ENCODE measurements around the gene VARS1.
"Not testable (repeated sequence)": the region's sequence is repeated elsewhere in the genome, so short reads cannot be mapped to it uniquely, and the experiment has no call there.

- not testable (repeated sequence) for TF ChIP-seq EZH2phosphoT487 (IDR thresholded peaks at IDR 0.05; ENCODE audit: borderline replicate concordance, low read depth, low read length)
- peak; percentile 62 for TF ChIP-seq CTCF (conservative IDR thresholded peaks at IDR 0.05; ENCODE audit: low read length)
Observed at GRCh38 chr6:31817133-31817928, 21.8 kb upstream of the VARS1 start.

Measured in OCI-LY7 (cell line).